GM12878 (cell line): ENCODE results near the gene CYB5D1. TPM values are rescaled to one million over a fixed set of nuclear protein-coding genes. Genes with fewer than 3 reads are reported as not detected.

Experiments
- BHLHE40 ChIP-seq, 2 experiments: fragments of 450-650 bp in 1 of 2; IDR thresholded peaks; 2 replicates each; pipeline ENCODE4 v1.6.1; 2011 to 2017; ENCODE audit warnings: low read depth in 2 of 2, borderline replicate concordance in 1 of 2, improper control_type of control experiment in 1 of 2, low read length in 1 of 2, mild to moderate bottlenecking in 1 of 2
- CBFB ChIP-seq: IDR thresholded peaks from 2 replicates; pipeline ENCODE4 v1.6.1; 2016; ENCODE audit warnings: antibody characterized with exemption, low read depth
- CHD2 ChIP-seq: IDR thresholded peaks from 2 replicates; pipeline ENCODE4 v1.6.1; 2011; ENCODE audit warnings: low read depth, low read length, improper control_type of control experiment, borderline replicate concordance
- CTCF ChIP-seq, 3 experiments: IDR thresholded peaks in 2 of 3; conservative IDR thresholded peaks in 1 of 3; 2 replicates each; pipeline ENCODE4 v1.5.1; 2011; ENCODE audit warnings: low read depth in 3 of 3, low read length in 3 of 3, mild to moderate bottlenecking in 3 of 3, control low read depth in 2 of 3, moderate library complexity in 2 of 3, inconsistent platforms in 1 of 3, mixed read lengths in 1 of 3; ENCODE audit not compliant: control insufficient read depth in 2 of 3, insufficient read depth in 1 of 3; ENCODE audit errors: extremely low read depth in 1 of 3
- CUX1 ChIP-seq: IDR thresholded peaks from 2 replicates; pipeline ENCODE4 v1.6.1; 2012; ENCODE audit warnings: improper control_type of control experiment, low read depth, low read length; ENCODE audit not compliant: insufficient replicate concordance
- EGR1 ChIP-seq, 2 experiments: IDR thresholded peaks; 1 replicate in 1 of 2; 2 replicates in 1 of 2; pipeline ENCODE4 v1.6.1; 2011 to 2012; ENCODE audit warnings: low read depth in 2 of 2, low read length in 2 of 2, borderline replicate concordance in 1 of 2, mild to moderate bottlenecking in 1 of 2, moderate library complexity in 1 of 2
- GABPA ChIP-seq: IDR thresholded peaks from 2 replicates; pipeline ENCODE4 v1.6.1; 2014; ENCODE audit warnings: antibody characterized with exemption, low read depth, mild to moderate bottlenecking, inconsistent platforms
- HDAC2 ChIP-seq: fragments of 200-600 bp; sonication (generic); IDR thresholded peaks from 2 replicates; pipeline ENCODE4 v1.6.1; 2017
- HDGF ChIP-seq: fragments of 450-650 bp; IDR thresholded peaks from 2 replicates; pipeline ENCODE4 v1.6.1; 2016; ENCODE audit warnings: antibody characterized with exemption
- NR2F1 ChIP-seq: fragments of 450-650 bp; conservative IDR thresholded peaks from 2 replicates; pipeline ENCODE4 v1.6.1; 2017; ENCODE audit warnings: mild to moderate bottlenecking
- PBX3 ChIP-seq: IDR thresholded peaks from 2 replicates; pipeline ENCODE4 v1.6.1; 2011; ENCODE audit warnings: mild to moderate bottlenecking, low read depth, low read length, moderate library complexity; ENCODE audit not compliant: insufficient replicate concordance
- PKNOX1 ChIP-seq: fragments of 450-650 bp; IDR thresholded peaks from 2 replicates; pipeline ENCODE4 v1.6.1; 2016; ENCODE audit warnings: mild to moderate bottlenecking
- RAD21 ChIP-seq: IDR thresholded peaks from 2 replicates; pipeline ENCODE4 v1.6.1; 2011; ENCODE audit warnings: mild to moderate bottlenecking, low read depth, low read length, moderate library complexity; ENCODE audit not compliant: insufficient read depth
- SMC3 ChIP-seq: IDR thresholded peaks from 2 replicates; pipeline ENCODE4 v1.6.1; 2011; ENCODE audit warnings: low read length, improper control_type of control experiment, borderline replicate concordance
- TAF1 ChIP-seq: IDR thresholded peaks from 2 replicates; pipeline ENCODE4 v1.6.1; 2011; ENCODE audit warnings: mild to moderate bottlenecking, low read depth, low read length, borderline replicate concordance
- WRNIP1 ChIP-seq: IDR thresholded peaks from 2 replicates; pipeline ENCODE4 v1.6.1; 2011; ENCODE audit warnings: low read depth, low read length, improper control_type of control experiment, borderline replicate concordance
- YY1 ChIP-seq: IDR thresholded peaks from 2 replicates; pipeline ENCODE4 v1.6.1; 2011; ENCODE audit warnings: low read depth, mild to moderate bottlenecking, low read length
- polyA plus RNA-seq, 11 experiments: library from polyadenylated mRNA; depleted of rRNA in 4 of 11; unstranded in 6 of 11; stranded (reverse) in 5 of 11; fragments of >200 nt; fragmentation: Nextera tagmentation in 4 of 11; fragmentation: Illumina TruSeq in 1 of 11; extraction: Ambion mirVana in 4 of 11; extraction: Trizol in 1 of 11; gene quantifications; 1 replicate in 1 of 11; 2 replicates in 10 of 11; pipeline versions ENCODE4 v1.2.1 to v1.2.3, GENCODE V29; 2011 to 2016; ENCODE audit warnings: inconsistent platforms in 2 of 11, missing spikeins in 2 of 11, low read depth in 1 of 11
- total RNA-seq, 4 experiments: library from RNA; depleted of rRNA in 3 of 4; stranded (reverse); fragments of >200 nt in 3 of 4; fragmentation: Illumina TruSeq in 1 of 4; extraction: Trizol in 1 of 4; gene quantifications; 2 replicates each; pipeline versions ENCODE4 v1.2.1 to v1.2.3, GENCODE V29; 2013 to 2021

CYB5D1 gene
- total and polyA plus RNA-seq, 10 of the 15 experiments (the other 5 are each of a cell fraction or from before 2014, with no cell fraction given): 1.6 to 8.7 (median 6.4) TPM

GRCh38 chr17:7862692-7863437 lies 5.1 kb downstream of the CYB5D1 start (continued):
- no peak for TF ChIP-seq PBX3
- TF ChIP-seq HDGF: 0 out of 2 replicates have a peak, but pooled peaks have one; percentile 4
- peak; percentile 75; the same call in 1 of the 2 replicates for TF ChIP-seq SMC3
- no peak for TF ChIP-seq TAF1
- peak; percentile 64 to 73 (median 67) for TF ChIP-seq CTCF (IDR thresholded peaks at IDR 0.05 in 2 of 3, conservative IDR thresholded peaks at IDR 0.05 in 1 of 3; ENCODE audit: control insufficient read depth in 2 of 3, extremely low read depth in 1 of 3, insufficient read depth in 1 of 3, low read depth in 3 of 3, low read length in 3 of 3)
- TF ChIP-seq NR2F1: no peak
- TF ChIP-seq HDAC2: no peak
- TF ChIP-seq WRNIP1: no peak
- TF ChIP-seq RAD21: peak; percentile 93
- TF ChIP-seq CHD2: no peak
- no peak for TF ChIP-seq CBFB
- no peak for TF ChIP-seq PKNOX1
- TF ChIP-seq YY1: 0 out of 2 replicates have a peak, but pooled peaks have one; percentile 32
- no peak for TF ChIP-seq CUX1
- TF ChIP-seq GABPA: no peak
- TF ChIP-seq EGR1 (IDR thresholded peaks at IDR 0.05; ENCODE audit: borderline replicate concordance in 1 of 2, low read depth in 2 of 2, low read length in 2 of 2): no peak
- TF ChIP-seq BHLHE40 (IDR thresholded peaks at IDR 0.05; ENCODE audit: borderline replicate concordance in 1 of 2, low read depth in 2 of 2, low read length in 1 of 2): no peak
